ENCODE data around the gene OR6N2. TPM values are rescaled to one million over a fixed set of nuclear protein-coding genes. Genes with fewer than 3 reads are reported as not detected.

The OR6N2 gene
- polyA plus RNA-seq (2014; cell fraction: cytosol; rRNA removed): not detected in 2 replicates
- polyA plus RNA-seq (2014; cell fraction: nucleus; rRNA removed): not detected in 2 replicates

GRCh38 chr1:158781104-158781503 lies at the start of gene OR6N2:
OR6N2 (minus strand) TSS chr1:158781204; CDS start chr1:158777635, 3,569 bp downstream.
- DNase-seq (ENCODE audit: low spot score): no peak

DNA sequence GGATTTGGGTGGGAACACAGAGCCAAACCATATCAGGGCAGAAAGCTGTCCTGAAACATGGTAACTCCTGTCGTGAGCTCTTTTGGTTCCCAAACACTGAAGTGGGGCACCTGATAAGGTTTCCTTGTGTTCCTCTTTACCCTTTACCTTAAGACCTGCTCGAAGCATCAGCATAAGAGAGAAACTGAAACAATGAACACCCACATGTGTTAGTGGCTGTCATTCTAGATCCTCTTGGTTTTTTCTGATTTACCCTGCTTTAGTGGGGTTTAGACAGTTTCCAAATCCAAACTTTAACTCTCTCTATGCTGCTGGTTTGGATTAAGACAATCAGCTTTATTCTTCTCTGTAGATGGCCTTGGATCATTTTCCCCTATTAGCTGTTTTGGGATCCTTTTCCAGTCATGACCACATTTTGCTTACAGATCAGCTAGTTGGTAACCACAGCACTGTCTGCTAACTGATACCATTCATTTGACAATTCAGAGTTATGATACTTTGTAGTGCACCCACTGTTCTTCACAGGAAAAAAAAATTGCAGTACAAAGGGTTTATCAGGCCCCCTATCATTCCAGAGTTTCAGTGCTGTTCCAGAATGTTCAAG lies 49.2 kb upstream of the OR6N2 start:
- no peak for DNase-seq (ENCODE audit: low spot score)

GRCh38 chr1:158821723-158822122 lies 40.7 kb upstream of the OR6N2 start:
- no peak for DNase-seq (ENCODE audit: low spot score)

DNA sequence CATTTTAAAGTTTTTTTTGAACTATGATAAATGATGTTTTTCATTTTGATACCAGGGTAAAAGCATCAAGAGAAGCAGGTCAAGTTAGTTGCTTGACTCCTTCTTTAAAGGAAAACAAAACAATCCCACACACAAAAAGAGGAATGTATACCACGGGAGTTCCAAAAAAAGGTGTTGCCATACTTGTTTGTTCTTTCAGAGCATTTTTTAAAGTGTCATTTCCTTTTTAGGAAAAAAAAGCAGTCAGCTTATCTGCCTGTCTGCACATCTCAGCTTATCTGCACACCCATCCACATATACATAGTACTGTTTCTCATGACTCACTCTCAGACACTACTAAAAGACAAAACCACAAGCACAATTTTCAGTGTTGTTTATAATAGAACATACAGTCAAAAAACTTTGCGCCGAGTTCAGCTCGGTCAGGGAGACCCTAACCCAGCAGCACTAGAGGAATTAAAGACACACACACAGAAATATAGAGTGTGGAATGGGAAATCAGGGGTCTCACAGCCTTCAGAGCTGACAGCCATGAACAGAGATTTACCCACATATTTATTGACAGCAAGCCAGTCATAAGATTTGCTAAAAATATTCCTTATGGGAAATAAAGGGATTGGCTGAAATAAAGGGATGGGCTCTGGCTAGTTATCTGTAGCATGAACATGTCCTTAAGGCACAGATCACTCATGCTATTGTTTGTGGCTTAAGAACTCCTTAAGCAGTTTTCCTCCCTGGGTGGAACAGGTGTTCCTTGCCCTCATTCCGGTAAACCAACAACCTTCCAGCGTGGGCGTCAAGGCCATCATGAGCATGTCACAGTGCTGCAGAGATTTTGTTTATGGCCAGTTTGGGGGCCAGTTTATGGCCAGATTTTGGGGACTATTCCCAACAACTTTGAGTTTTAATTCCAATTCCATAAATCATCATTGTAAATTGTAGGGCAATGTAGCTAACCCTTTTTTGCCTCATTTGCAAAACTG lies 38.7 kb upstream of the OR6N2 start:
- no peak for DNase-seq (ENCODE audit: low spot score)

GRCh38 chr1:158818975-158819431 lies 38.0 kb upstream of the OR6N2 start:
- DNase-seq (ENCODE audit: low spot score): no peak

DNA sequence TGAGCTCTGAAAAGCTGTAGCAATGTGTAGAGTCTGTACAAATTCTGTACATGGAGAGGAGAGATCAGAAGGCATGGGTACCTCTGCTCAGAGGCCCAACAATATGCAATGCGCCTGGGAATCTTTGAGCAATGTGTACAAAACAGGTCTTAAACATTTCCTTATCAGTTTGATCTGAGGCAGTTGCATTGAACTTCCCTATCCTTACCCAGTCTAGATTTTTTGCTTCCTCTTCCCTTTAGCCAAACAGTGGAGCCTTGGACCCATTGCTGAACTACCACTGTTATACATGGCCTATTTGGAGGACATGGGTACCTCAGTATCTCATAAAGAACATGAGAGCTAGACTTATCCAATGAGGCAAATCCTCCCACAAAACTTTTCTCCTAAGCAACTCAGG lies 37.6 kb upstream of the OR6N2 start:
- DNase-seq (ENCODE audit: low spot score): no peak

DNA sequence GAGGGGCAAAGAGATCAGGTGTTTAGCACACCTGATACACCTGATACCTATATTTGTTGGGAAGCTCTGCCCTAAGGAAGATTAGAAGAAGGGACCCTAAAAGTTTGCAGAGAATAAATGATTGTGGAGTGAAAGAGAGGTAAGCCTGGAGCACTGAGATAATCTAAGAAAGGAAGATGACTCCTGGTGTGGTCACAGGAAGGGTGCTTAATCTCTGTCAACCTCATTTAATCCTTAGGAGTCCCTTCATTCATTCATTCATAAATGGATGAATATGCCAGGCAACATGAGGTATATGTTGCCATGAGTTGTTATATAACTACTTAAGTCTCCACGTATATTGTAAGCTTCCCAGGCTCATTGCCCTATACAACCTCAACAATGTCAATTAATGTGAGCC lies 34.0 kb upstream of the OR6N2 start:
- no peak for DNase-seq (ENCODE audit: low spot score)

DNA sequence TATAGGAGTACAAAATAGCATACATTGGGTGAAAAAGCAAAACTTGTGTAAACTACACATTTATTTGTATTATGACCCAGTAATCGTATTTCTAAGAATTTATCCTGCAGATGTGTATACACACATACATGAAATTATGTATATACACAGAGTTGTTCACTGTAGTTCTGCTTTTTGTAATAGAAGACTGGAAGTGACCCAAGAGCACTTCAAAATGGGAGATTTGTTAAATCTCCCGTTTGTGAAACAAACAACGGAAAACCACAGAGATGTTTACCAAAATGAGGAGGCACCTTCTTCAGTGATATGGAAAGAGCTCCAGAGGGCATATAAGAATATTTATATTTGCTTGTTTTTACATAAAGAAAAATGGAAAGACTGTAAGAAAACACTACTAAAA lies 32.2 kb upstream of the OR6N2 start:
- DNase-seq (ENCODE audit: low spot score): no peak

DNA sequence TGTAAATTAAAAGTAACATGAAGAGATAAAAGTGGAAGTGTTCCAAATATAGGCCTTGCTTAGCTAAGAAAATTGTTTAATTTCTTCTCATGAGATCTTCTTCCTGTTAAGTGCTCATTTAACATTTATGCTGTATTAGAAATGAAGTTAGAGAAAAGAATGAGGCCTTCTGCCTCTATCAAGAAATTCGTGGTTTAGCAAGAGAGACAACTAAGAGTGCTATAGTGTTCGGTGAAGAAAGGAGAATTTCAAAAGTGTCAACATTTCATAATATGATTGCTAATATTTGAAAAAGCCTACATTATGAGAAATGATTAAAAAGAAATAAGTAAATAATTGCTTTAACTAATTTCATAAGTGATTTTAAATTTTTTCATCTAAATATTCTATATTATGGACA lies 31.3 kb upstream of the OR6N2 start:
- DNase-seq (ENCODE audit: low spot score): no peak

DNA sequence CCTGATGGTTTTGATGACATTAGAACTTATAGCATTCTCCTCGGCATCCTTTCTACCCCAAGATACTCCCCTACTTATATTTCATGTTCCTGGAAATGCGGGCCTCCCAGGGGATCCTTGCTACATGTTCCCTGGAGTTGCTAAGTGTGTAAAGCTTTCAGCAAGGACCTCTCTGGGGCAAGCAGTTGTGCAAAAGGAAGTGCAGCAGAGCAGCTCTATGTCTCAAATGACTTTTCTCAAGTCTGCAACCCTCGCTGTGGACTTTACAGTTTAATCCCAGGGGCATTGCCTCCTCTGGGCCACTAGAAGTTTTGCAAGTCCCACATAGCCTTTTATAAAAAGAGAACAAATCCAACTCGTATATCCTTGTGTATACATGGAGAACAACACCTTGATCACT lies 29.3 kb upstream of the OR6N2 start:
- no peak for DNase-seq (ENCODE audit: low spot score)

GRCh38 chr1:158809862-158810261 lies 28.9 kb upstream of the OR6N2 start:
- no peak for DNase-seq (ENCODE audit: low spot score)

GRCh38 chr1:158809256-158809655 lies 28.3 kb upstream of the OR6N2 start:
- no peak for DNase-seq (ENCODE audit: low spot score)

- DNase-seq (ENCODE audit: low spot score): no peak
Measured at GRCh38 chr1:158806916-158807536, 26.0 kb upstream of the OR6N2 start.

DNA sequence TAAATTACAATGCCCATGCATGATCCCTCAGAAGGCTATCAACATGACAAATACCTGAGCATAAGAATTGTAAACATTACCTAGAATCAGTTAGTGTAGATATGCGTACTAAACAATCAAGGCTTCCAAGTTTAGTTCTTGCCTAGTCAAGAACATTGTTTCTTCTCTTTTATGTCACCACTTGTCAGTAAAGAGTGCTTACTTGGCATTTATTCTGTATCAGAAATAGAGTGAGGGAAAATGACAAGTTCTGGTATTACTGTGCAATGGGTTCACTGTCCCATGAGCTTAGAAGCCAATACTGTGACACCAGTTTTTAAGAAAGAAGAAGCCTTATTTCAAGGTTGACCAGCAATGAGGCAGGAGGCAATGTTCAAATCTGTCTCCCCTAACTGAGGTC lies 22.7 kb upstream of the OR6N2 start:
- no peak for DNase-seq (ENCODE audit: low spot score)

DNA sequence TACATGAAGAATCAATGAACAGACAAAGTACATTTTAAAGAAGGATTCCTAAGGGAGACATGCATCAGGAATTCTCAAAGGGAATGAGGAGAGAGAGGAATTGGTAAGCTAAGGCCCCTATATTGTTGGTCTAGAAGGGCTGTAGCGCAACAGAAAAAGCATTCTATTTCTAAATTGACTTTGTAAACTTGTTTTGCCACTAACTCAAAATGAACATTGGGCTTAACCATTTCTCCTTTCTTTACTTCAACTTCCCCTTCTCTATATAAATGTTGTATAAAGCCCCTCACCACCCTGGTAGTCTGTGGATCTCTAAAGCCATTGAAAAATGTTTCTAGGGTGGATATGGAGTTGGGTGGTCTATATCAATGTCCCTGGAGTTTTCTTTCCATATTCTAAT lies 20.4 kb upstream of the OR6N2 start:
- DNase-seq (ENCODE audit: low spot score): no peak

GRCh38 chr1:158800526-158800925 lies 19.5 kb upstream of the OR6N2 start:
- no peak for DNase-seq (ENCODE audit: low spot score)

GRCh38 chr1:158799689-158800088 lies 18.7 kb upstream of the OR6N2 start:
- no peak for DNase-seq (ENCODE audit: low spot score)

- no peak for DNase-seq (ENCODE audit: low spot score)
Measured at GRCh38 chr1:158798531-158798930, 17.5 kb upstream of the OR6N2 start.

- DNase-seq (ENCODE audit: low spot score): no peak
Measured at GRCh38 chr1:158794247-158794646, 13.2 kb upstream of the OR6N2 start.

GRCh38 chr1:158793604-158794003 lies 12.6 kb upstream of the OR6N2 start:
- DNase-seq (ENCODE audit: low spot score): no peak

DNA sequence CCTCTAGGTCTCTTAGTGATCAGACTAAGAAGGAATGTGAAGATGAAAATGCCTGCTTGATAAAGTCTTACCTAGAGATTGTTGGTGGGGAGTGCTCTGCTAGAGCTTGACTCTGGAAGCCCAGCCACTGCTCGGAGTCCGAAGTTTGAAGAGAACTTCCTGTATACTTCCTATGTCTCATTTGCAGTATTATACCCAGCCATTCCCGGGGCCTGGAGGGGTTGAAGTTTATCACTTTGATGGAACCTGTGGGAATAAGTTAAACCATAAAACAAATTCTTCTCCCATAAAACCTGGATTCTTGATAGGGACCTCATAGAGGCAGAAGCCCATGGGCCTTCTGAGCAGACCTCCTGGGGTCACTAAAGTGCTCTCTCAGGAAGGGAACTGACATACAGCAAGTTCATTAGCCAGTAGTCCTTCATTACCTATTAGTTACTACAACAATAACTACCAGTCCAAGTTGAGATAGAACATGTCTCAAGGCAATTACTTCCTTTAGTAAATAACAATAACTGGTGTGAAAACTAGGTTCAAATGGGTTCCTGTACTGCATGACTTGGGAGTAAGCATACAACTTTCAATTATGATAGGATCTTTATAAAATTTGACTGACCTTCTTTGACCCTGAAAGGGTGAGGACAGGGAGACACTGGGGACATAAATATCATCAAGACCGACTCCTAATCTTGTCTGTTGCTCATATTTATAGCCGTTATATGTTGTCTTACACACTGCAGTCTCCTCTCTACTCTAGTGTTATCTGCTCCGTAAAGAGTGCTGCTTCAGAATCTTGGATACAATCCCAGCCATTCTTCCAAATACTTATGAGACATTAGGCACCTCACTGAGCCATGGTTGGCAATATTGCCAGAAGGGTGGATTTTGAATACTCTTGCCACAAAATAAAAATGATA lies 8.8 kb downstream of the OR6N2 start, which contains the start of gene OR6N1:
TSS of gene OR6N1 (minus strand) at position 246 of the 917 bp plus-strand sequence. CDS start 5,513 bp downstream, outside the sequence.
- no peak for DNase-seq (ENCODE audit: low spot score)

Measured in SK-N-DZ (cell line).